Stimulated activated CD4-positive, alpha-beta T cell treated with anti-CD3 and anti-CD28 coated beads, Interleukin-2, amount 100 ng/mL, for 4 hours (primary cell): ENCODE results near the gene SRPRB.

Source experiments
- DNase-seq: peaks from one replicate; pipeline ENCODE4 v3.0.0-alpha.2; 2020; ENCODE audit warnings: low read depth

The SRPRB gene

GRCh38 chr3:133827136-133827535 lies 21.5 kb downstream of the SRPRB start:
- DNase-seq = no peak

DNA sequence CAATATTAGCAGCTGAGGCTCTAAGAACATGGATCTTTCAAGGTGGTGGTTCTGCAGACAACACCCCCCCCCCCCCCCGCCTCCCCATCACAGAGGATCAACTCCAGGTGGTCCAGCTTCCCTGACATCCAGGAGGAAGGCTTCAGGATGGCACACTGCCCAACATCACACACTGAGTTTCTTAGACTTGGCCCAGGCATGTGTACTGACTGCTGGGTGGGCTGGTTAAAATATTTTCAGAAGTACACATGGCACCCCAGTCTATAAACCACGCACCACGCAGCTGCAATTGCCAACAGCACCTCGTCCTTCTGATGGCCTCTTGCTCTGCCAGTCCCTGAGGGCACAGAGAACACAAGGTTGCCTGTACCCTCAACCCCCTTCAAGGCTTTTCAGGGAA lies 22.1 kb downstream of the SRPRB start:
- DNase-seq = no peak

DNA sequence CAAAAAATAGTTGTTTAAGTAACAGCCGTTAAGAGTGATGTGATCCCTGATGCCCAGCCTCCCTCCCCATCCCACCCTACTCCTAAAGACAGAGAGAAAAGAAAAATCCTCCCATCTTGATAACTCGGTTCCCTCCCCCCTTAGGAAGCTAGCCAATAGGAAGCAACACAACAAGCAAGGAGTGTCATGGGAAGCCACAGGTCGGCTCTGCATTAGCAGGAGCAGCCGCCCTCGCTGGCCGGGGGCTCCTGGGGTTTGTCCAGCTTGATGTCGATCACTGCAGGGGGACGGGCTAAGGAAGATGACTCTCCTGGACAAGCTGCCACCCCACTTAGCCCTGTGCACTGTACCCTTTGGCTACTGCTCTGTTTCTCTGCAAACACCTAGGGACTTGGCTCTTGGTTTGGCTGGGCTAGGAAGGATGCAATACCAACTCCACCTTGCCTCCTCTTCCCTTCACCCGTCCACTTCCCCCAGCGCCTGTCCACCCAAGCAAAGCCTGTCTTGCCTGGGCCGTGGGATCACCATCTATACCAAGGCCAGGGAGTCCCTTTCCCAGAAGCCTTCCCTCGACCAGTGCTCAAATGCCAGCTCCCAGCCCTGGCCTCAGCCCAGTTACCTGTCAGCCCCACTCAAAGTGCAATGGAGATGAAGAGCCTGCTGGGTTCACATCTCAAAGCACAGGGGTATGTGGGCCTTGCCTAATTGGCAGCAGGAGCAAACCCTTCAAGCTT lies 23.1 kb downstream of the SRPRB start:
- DNase-seq = no peak

DNA sequence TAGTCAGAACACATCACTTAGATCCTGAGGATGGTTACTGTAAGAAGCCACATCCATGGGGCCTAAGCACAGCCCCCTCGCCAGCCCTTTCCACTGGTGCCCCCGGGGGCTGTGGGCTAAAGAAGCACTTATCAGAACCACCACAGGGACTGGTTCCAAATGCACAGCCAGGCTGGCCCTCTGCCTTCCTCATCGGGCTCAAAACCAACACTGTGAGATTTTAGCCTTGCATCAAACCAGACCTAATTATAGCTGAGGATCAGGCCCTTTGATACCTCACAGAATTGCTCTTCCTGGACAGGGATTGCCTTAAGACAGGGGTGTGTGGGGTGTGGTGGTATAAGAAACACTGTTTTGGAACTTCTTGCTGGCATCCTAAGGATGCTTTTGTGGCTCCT lies 23.7 kb downstream of the SRPRB start:
- no peak for DNase-seq

GRCh38 chr3:133830071-133830470 lies 24.5 kb downstream of the SRPRB start:
- no peak for DNase-seq

GRCh38 chr3:133831966-133832801 lies 26.6 kb downstream of the SRPRB start:
- DNase-seq = no peak

DNA sequence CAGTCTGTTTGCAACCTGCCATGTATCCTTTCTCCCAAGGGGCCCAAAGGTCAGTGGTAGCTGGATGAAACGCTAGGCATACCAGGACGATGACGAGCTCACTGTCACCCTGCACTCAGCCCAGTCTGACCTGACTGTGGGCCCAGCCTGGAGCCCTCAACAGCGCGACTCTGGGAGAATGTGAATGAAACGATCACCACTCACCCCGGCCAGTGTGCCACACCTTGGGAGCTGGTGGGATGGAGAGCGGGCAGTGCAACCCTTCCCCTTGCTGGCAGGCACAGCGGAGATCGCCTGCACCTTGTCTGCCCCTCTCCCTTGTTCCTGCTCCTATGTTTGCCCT lies 27.2 kb downstream of the SRPRB start:
- no peak for DNase-seq

DNA sequence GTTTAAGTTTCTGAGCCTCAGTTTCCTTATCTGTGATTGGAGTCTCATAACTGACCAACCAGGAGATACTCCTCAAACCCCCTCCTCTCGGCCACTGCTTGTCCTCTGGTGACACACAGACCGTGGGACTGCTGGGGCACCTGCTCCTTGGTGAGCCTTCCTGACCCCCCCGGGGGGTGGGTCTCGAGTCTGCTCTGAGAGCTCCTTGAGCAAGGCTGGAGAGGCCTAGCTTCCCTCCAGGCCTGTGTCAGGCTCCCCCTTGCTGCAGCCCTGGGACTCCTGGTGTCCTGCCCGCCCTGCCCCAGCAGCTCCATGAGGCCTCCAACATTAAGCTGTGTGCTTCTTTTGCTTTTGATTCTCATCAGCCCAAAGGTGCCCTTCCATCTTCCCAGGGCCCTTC lies 27.7 kb downstream of the SRPRB start:
- no peak for DNase-seq

DNA sequence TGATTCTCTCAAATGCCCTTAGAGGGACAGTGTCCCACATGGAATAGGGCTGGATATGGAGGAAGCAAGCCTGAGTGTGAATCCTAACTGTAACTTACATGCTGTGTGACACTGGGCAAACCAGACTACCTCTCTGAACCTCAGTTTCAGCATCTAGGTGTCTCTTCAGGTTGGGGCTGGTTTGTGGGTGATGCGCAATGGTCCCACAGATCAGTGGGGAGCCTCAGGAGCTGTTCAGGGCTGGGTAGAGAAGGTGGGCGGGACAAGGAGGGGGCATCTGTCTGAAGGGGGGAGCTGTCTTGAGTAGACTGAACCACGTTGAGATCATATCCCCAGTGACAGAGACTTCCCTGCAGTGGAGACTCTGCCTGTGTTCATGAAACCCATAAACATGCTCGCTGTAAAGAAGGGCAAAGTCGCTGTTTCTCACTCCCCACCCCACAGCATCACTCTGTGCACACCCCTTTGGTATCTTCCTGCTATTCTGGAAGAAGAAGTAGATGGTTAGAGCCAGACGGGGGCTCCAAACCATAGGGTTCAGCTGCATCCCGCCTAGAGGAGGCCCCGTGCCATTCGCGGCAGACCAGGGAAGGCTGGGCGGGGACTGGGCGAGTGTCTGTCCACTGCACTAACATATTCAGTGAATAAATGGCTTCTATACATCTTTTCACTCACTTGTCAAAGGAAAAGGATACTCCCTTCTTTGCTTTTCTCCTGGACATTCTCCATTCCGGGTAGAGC lies 28.4 kb downstream of the SRPRB start:
- no peak for DNase-seq

DNA sequence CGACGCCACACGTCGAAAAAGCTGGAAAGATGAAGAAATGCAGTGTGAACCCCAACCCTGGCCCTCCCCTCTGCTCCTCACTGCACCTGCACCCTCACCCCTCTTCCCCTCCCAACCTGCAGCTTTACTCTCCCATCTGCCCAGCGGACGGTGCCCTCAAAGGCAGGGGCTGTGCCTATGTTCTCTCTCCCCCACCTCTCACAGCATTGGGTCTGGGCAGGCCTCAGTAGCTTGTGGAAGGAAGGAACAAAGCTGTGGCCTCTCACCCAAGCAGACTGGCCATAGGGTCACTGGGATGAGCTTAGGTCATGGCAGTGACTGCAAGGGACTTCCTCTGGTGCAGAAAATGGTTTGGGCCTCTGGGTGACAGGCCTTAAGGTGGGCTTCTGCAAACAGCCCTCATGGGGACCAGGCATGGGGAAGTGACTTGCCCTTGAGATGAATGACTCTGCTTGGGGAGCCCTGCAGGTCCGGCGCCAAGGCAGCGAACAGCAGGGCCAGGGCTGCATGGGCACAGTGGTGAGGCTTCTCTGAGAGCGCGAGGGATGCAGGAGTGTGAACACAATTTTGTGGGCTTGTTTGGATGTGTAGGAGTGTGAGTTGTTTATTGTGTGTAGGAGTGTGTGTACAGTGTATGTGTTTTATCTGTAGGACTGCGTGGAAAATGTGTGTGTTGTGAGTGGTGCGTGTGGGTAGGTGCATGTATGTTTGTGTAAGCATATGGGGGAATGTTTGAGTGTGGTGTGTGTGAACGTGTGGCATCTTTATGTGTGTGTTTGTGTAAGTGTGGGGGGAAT lies 29.2 kb downstream of the SRPRB start:
- no peak for DNase-seq

DNA sequence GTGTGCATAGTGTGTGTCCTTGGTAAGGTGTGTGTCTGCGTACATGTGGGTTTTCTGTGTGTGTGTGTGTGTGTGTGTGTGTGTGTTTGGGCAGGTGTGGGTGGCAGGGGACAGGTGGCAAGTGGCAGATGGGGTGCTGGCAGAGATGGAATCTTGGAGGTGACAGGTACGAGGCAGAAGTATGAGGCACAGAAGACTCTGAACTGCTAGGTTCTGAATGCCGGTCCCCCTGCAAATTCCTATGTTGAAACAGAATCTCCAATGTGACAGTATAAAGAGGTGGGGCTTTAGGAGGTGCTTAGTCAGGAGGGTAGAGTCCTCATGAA lies 29.8 kb downstream of the SRPRB start:
- no peak for DNase-seq

DNA sequence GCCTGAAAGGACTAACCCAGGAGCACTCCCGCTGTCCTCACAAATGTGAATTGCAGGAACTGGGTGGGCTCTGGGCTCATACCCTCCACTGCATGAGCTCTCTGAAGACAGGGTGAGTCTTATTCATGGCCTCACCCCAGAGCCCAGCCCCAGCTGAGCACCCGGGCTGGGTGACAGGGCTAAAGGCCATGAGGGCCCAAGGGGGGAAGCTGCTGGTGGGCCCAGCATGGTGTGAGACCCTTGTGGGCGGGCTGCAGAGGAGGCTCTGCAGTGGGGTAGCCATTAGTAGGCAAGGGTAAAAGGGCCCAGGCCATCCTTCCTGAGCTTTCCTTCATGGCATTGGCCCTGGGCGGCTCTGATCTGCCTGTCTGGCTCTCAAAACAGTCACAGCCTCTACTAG lies 30.3 kb downstream of the SRPRB start:
- DNase-seq = no peak

DNA sequence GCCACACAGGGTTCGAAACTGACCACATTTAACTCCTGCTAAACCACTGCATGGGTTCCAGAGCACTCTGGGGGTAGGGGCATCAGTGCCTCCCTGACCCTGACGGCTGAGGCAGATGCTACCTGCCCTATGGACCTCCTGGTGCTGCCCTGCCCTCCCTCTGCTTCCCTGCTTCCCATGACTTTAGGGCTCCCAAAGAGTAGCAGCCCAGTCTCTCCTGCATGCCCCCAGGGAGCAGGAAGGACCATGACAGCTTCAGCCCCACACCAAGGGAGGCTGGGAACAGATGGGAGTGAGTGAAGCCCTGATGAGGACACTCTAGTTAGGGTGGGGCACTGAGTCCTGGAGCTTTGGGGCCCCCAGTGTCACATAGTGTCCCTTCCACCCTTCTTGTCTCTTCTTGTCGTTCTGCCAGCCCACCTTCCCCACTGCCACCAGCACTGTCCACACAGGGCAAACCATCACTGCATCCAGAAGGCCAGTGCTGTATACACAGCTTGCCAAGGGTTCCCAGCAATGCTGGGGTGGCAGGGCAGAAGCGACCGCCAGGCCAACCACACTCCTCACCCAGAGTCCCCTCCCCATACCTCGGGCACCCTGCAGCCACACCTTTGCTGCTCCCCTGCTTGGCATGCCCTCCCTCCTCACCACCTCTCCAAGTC lies 31.0 kb downstream of the SRPRB start:
- DNase-seq = no peak

- DNase-seq = no peak
Measured at GRCh38 chr3:133837487-133838295, 32.1 kb downstream of the SRPRB start.

DNA sequence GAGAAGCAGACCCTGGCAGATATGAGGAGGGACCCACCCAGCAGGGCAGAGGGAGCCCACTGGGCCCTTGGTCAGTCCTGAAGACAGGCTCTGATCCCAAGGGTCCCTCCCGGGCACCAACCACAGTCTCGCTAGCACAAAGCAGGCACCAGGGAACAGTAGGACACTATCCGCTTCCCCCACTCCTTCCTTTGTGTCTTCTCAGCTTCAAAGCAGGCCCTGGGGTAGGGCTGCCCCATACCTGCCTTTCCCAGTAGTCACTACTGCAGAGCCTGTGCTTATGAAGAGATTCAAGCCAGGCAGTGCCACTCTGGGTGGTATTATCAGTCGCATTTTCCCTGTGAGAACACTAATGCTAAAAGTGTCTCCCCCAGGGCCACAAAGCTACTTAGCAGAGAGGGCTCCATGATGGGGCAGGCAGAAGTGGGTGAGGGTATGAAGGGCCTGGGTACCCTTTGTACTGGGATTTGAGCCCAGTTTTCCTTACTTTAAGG lies 32.7 kb downstream of the SRPRB start:
- DNase-seq = no peak

GRCh38 chr3:133838916-133839800 lies 33.5 kb downstream of the SRPRB start:
- no peak for DNase-seq

DNA sequence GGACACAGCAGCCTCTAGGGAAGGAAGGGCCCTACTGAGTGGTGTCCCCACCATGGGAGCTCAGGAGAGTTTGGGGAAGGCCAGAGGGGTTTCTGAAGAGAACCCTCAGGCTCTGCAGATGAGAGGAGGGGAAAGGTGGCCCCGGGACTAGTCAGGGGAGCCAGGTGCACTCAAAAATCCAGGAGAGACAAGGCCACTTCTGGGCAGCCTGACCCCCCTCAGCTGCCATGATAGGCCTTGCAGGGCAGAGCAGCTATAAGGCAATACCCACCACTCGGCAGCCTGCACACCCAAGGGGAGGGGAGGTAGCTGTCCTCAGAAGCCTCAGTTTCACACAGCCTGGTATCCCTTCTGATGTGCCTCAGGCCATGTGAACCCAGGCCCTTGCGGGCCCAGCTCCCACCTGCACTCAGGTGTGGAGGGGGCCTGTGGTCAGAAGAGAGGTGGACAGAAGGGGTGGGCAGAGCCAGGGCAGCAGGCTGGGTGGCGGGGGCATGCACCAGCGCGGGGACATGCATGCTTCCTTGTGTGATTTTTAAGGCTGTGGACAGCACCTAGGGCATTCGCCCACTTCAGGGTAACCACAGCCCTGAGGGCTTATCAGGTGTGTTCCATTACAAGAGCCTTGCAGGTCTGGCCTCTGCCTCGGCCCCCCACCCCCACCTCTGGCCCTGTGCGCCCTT lies 34.6 kb downstream of the SRPRB start:
- no peak for DNase-seq

DNA sequence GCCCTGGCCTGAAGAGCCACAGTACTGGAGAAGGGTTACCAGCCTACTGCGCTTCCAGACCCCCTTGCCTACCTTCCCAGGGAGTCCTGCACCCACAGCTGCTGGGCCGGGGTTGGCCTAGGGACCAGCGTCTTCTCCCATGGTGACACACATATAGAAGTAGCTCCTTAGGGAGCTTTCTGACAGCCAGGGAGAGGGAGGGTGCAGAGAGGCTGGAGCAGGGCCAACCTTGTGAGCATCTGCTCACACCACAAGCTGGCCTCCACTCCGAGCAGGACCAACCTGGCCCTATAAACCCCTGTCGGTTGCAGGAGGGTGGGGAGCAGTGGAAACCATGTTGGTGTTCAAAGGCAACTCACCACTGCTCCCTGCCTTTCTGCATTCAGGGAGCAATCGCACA lies 35.2 kb downstream of the SRPRB start:
- DNase-seq = no peak

DNA sequence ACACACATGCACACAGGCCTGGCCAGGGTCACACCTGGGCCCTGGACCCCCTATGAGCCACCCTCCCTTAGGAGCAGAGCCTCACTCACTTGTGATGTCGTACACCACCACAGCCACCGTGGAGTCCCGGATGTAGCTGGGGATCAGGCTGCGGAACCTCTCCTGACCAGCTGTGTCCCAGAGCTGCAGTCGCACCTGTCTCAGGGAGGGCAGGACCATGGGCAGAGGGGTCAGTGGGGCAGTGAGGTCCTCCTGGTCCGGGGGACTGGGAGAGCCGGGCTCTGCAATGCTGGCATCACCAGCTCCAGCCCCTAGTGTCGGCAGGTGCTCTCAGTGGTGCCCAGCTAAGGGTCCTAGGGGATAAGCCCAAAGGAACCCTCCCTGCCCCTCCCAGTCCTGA lies 35.6 kb downstream of the SRPRB start:
- no peak for DNase-seq
